ENCODE data around the gene BCAT1. TPM values are rescaled to one million over a fixed set of nuclear protein-coding genes. Genes with fewer than 3 reads are reported as not detected.

The BCAT1 gene
- total and polyA plus RNA-seq, 2 experiments from 2014 or later = 53.6 to 181 TPM

DNA sequence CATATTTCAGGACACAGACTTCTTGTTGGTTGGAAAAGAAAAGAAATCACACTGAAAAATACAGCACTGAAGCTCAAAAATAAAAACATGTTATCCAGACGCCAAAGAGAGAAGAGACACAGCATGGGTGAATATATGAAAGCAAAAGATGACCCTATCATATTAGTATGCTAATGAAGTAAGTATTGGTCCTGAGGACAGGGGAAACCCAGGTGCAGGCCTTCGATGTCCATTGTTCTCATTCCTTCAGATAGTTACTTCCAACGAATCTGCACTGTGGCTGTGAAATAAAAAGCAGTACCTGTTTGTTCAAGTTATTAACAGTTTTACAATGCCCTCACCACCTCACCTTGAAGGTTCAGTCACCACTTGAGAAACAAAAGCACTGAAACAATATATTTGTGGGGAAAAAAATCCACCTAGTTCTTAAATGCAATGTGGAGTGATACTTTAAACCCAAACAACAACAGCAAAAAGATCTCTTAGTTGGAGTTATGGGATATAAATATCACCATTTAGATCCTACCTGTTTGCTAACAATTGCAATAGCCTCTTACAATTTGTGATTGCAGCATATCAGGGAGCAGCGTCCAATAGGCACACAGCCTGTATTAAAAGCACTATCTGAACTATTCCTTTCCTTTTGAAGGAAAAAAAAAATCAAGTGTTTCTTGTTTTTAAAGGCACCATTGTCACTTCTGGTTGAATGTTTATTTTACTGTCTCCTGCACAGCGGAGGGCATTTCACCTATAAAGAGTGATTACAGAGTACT, 188.1 kb downstream of the BCAT1 start:
- Histone ChIP-seq H3K4me3 (no peak overlapping the region), H3K9me2 (ENCODE audit: insufficient read depth) (peaks cover 24% of the 10 kb centered on the region; the same call in 1 of the 2 replicates), H3K27ac (ENCODE audit: low read depth) (peak overlapping the region; percentile 2; the same call in 1 of the 2 replicates), H3K79me2 (replicated peaks; ENCODE audit: insufficient read depth) (no peaks in the 10 kb centered on the region), H4K20me1 (replicated peaks; ENCODE audit: insufficient read depth) (no peaks in the 10 kb centered on the region), H3K36me3 (ENCODE audit: insufficient read depth) (no peaks in the 10 kb centered on the region), H3F3A (replicated peaks; ENCODE audit: low read depth) (no peaks in the 10 kb centered on the region), H3K4me2 (0 out of 2 replicates have a peak overlapping the region, but pooled peaks have one; percentile 10), H3K4me1 (ENCODE audit: insufficient read depth) (peaks cover 13% of the 10 kb centered on the region), H2AFZ (peak overlapping the region; percentile 48; the same call in 1 of the 2 replicates), H3K27me3 (ENCODE audit: insufficient read depth) (no peaks in the 10 kb centered on the region)
- DNase-seq (ENCODE audit: low spot score) = no peak
- no peak overlapping the region for H3K4me3 Mint-ChIP-seq
- TF ChIP-seq, protein P1, sequence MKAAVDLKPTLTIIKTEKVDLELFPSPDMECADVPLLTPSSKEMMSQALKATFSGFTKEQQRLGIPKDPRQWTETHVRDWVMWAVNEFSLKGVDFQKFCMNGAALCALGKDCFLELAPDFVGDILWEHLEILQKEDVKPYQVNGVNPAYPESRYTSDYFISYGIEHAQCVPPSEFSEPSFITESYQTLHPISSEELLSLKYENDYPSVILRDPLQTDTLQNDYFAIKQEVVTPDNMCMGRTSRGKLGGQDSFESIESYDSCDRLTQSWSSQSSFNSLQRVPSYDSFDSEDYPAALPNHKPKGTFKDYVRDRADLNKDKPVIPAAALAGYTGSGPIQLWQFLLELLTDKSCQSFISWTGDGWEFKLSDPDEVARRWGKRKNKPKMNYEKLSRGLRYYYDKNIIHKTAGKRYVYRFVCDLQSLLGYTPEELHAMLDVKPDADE (IDR thresholded peaks at IDR 0.05) = no peak
- TF ChIP-seq EZH2 (IDR thresholded peaks at IDR 0.05; ENCODE audit: low read depth, unreplicated experiment) = no peak
- TF ChIP-seq, protein P2, sequence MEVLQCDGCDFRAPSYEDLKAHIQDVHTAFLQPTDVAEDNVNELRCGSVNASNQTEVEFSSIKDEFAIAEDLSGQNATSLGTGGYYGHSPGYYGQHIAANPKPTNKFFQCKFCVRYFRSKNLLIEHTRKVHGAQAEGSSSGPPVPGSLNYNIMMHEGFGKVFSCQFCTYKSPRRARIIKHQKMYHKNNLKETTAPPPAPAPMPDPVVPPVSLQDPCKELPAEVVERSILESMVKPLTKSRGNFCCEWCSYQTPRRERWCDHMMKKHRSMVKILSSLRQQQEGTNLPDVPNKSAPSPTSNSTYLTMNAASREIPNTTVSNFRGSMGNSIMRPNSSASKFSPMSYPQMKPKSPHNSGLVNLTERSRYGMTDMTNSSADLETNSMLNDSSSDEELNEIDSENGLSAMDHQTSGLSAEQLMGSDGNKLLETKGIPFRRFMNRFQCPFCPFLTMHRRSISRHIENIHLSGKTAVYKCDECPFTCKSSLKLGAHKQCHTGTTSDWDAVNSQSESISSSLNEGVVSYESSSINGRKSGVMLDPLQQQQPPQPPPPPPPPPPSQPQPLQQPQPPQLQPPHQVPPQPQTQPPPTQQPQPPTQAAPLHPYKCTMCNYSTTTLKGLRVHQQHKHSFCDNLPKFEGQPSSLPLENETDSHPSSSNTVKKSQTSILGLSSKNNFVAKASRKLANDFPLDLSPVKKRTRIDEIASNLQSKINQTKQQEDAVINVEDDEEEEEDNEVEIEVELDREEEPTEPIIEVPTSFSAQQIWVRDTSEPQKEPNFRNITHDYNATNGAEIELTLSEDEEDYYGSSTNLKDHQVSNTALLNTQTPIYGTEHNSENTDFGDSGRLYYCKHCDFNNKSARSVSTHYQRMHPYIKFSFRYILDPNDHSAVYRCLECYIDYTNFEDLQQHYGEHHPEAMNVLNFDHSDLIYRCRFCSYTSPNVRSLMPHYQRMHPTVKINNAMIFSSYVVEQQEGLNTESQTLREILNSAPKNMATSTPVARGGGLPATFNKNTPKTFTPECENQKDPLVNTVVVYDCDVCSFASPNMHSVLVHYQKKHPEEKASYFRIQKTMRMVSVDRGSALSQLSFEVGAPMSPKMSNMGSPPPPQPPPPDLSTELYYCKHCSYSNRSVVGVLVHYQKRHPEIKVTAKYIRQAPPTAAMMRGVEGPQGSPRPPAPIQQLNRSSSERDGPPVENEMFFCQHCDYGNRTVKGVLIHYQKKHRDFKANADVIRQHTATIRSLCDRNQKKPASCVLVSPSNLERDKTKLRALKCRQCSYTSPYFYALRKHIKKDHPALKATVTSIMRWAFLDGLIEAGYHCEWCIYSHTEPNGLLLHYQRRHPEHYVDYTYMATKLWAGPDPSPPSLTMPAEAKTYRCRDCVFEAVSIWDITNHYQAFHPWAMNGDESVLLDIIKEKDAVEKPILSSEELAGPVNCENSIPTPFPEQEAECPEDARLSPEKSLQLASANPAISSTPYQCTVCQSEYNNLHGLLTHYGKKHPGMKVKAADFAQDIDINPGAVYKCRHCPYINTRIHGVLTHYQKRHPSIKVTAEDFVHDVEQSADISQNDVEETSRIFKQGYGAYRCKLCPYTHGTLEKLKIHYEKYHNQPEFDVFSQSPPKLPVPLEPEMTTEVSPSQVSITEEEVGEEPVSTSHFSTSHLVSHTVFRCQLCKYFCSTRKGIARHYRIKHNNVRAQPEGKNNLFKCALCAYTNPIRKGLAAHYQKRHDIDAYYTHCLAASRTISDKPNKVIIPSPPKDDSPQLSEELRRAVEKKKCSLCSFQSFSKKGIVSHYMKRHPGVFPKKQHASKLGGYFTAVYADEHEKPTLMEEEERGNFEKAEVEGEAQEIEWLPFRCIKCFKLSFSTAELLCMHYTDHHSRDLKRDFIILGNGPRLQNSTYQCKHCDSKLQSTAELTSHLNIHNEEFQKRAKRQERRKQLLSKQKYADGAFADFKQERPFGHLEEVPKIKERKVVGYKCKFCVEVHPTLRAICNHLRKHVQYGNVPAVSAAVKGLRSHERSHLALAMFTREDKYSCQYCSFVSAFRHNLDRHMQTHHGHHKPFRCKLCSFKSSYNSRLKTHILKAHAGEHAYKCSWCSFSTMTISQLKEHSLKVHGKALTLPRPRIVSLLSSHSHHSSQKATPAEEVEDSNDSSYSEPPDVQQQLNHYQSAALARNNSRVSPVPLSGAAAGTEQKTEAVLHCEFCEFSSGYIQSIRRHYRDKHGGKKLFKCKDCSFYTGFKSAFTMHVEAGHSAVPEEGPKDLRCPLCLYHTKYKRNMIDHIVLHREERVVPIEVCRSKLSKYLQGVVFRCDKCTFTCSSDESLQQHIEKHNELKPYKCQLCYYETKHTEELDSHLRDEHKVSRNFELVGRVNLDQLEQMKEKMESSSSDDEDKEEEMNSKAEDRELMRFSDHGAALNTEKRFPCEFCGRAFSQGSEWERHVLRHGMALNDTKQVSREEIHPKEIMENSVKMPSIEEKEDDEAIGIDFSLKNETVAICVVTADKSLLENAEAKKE (CRISPR knock-in tag; IDR thresholded peaks at IDR 0.05) = no peak
- TF ChIP-seq NANOG (IDR thresholded peaks at IDR 0.05; ENCODE audit: borderline replicate concordance) = no peak
- TF ChIP-seq, protein P3, sequence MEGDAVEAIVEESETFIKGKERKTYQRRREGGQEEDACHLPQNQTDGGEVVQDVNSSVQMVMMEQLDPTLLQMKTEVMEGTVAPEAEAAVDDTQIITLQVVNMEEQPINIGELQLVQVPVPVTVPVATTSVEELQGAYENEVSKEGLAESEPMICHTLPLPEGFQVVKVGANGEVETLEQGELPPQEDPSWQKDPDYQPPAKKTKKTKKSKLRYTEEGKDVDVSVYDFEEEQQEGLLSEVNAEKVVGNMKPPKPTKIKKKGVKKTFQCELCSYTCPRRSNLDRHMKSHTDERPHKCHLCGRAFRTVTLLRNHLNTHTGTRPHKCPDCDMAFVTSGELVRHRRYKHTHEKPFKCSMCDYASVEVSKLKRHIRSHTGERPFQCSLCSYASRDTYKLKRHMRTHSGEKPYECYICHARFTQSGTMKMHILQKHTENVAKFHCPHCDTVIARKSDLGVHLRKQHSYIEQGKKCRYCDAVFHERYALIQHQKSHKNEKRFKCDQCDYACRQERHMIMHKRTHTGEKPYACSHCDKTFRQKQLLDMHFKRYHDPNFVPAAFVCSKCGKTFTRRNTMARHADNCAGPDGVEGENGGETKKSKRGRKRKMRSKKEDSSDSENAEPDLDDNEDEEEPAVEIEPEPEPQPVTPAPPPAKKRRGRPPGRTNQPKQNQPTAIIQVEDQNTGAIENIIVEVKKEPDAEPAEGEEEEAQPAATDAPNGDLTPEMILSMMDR (conservative IDR thresholded peaks at IDR 0.05; ENCODE audit: low read depth in 2 of 2) = no peak
- H3K27ac Mint-ChIP-seq = peak overlapping the region; percentile 12
- no peaks in the 10 kb centered on the region for H3K9me3 Mint-ChIP-seq
- H3K27me3 Mint-ChIP-seq (ENCODE audit: insufficient read depth, low read depth, poor library complexity) = peaks cover 2% of the 10 kb centered on the region
- peaks cover 16% of the 10 kb centered on the region for H3K4me1 Mint-ChIP-seq
- ATAC-seq = no peak
- no peaks in the 10 kb centered on the region for H3K36me3 Mint-ChIP-seq (ENCODE audit: low read depth)
